ENCODE data around the gene CTTNBP2. TPM values are rescaled to one million over a fixed set of nuclear protein-coding genes. Genes with fewer than 3 reads are reported as not detected.

CTTNBP2 gene
- total and polyA plus RNA-seq, 2 of the 4 experiments (the other 2 are of a cell fraction) = 6.6 to 11.3 TPM

DNA sequence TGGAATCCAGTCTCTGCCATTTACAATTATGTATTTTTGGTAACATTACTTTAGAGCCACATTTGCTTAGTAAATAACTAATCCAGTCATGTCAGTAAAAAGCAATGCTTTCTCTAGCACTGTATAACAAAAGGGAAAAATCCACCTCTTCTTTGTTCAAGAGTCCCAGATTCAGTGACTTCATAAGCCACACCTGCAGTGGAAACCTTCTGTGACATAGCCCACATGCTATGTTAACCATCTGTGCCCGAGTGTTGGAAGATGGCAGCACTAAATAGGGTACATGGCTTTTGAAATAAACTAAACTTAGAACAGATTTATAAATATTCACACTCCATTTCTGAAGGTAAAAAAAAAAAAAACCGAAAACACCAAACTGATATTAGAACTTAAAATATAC lies 83.0 kb downstream of the CTTNBP2 start:
- ATAC-seq (ENCODE audit: low read depth) = no peak
- no CpG with 5 or more reads among the region's 2 CpGs for WGBS, 2 experiments (ENCODE audit: extremely low coverage in 2 of 2, insufficient read length in 1 of 2)
- in situ Hi-C loops (cut with MboI; ENCODE audit: low sequenced_read_pairs) = no loop called here

More for the DNA sequence above, 83.0 kb downstream of the CTTNBP2 start:
- Histone ChIP-seq H2BK20ac (ENCODE audit: low read depth, low read length) (no peak overlapping the region), H3K36me3 (ENCODE audit: control insufficient read depth, insufficient read depth, low read length) (peaks cover 10% of the 10 kb centered on the region; the same call in 1 of the 2 replicates), H4K5ac (ENCODE audit: low read depth, low read length) (no peak overlapping the region), H3K56ac (ENCODE audit: extremely low read depth, insufficient read depth, low read length) (no peak overlapping the region), H4K91ac (ENCODE audit: insufficient read depth, low read depth, low read length) (no peak overlapping the region), H3K4ac (ENCODE audit: low read depth, low read length) (no peak overlapping the region), H3K14ac (replicated peaks; ENCODE audit: low read depth, low read length) (no peak overlapping the region), H3K18ac (ENCODE audit: low read depth, low read length) (no peak overlapping the region), H3K23ac (ENCODE audit: low read depth, low read length) (no peak overlapping the region), H2AK5ac (ENCODE audit: low read depth, low read length) (no peak overlapping the region), H3K27me3 (ENCODE audit: control insufficient read depth, insufficient read depth, low read length) (no peaks in the 10 kb centered on the region), H3K4me1 (ENCODE audit: control insufficient read depth, insufficient read depth, low read length) (no peaks in the 10 kb centered on the region), H2AFZ (replicated peaks; ENCODE audit: low read length, poor library complexity) (no peak overlapping the region), H2BK5ac (ENCODE audit: low read depth, low read length, poor library complexity, severe bottlenecking) (no peak overlapping the region), H3K9me1 (ENCODE audit: insufficient read depth, low read length) (peaks cover 2% of the 10 kb centered on the region; the same call in 1 of the 2 replicates), H3K4me3 (ENCODE audit: insufficient read depth, low read depth, low read length) (no peak overlapping the region), H3K27ac (ENCODE audit: insufficient read depth, low read length) (no peak overlapping the region), H2AK9ac (replicated peaks; ENCODE audit: low read depth, low read length, poor library complexity) (no peak overlapping the region), H3K79me1 (ENCODE audit: low read depth in 1 of 2, low read length in 2 of 2) (no peaks in the 10 kb centered on the region; a peak in 1 of 4 replicates), H2BK15ac (ENCODE audit: low read depth, low read length) (no peak overlapping the region), H2BK120ac (ENCODE audit: low read depth, low read length) (no peak overlapping the region), H3K4me2 (ENCODE audit: low read depth, low read length) (no peak overlapping the region), H3K9me3 (ENCODE audit: control insufficient read depth, insufficient read depth, low read length) (no peaks in the 10 kb centered on the region), H3K9ac (ENCODE audit: low read depth, low read length) (no peak overlapping the region), H4K8ac (ENCODE audit: low read depth in 2 of 2, low read length in 2 of 2) (no peak overlapping the region), H4K20me1 (ENCODE audit: insufficient read depth, low read length) (no peaks in the 10 kb centered on the region)
- no TSS peak for BruUV-seq (replicated peaks)
- TF ChIP-seq MAFK (IDR thresholded peaks at IDR 0.05; ENCODE audit: low read depth, low read length) (no peak), RAD21 (IDR thresholded peaks at IDR 0.05; ENCODE audit: low read length) (no peak), NFE2L2 (IDR thresholded peaks at IDR 0.05; ENCODE audit: low read depth, low read length) (no peak), POLR2A (IDR thresholded peaks at IDR 0.05; ENCODE audit: low read depth, low read length) (no peak)
- TF ChIP-seq, protein P1, sequence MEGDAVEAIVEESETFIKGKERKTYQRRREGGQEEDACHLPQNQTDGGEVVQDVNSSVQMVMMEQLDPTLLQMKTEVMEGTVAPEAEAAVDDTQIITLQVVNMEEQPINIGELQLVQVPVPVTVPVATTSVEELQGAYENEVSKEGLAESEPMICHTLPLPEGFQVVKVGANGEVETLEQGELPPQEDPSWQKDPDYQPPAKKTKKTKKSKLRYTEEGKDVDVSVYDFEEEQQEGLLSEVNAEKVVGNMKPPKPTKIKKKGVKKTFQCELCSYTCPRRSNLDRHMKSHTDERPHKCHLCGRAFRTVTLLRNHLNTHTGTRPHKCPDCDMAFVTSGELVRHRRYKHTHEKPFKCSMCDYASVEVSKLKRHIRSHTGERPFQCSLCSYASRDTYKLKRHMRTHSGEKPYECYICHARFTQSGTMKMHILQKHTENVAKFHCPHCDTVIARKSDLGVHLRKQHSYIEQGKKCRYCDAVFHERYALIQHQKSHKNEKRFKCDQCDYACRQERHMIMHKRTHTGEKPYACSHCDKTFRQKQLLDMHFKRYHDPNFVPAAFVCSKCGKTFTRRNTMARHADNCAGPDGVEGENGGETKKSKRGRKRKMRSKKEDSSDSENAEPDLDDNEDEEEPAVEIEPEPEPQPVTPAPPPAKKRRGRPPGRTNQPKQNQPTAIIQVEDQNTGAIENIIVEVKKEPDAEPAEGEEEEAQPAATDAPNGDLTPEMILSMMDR (conservative IDR thresholded peaks at IDR 0.05; ENCODE audit: low read depth, low read length) = no peak
- ChIA-PET POLR2A (ENCODE audit: unreplicated experiment) (no interaction called here), CTCF (no interaction called here)
- no peak for DNase-seq
- intact Hi-C loops (cut with micrococcal nuclease) = no loop called here
- dilution Hi-C loops (cut with HindIII; ENCODE audit: low sequenced_read_pairs, unreplicated experiment) = no loop called here
